OCI-LY1 (cell line): ENCODE measurements around the gene PER2.

Experiments used
- EZH2 ChIP-seq: fragments of 200-600 bp; sonication (generic), shearing (Covaris generic); IDR thresholded peaks from 2 replicates; pipeline ENCODE4 v1.8.0; 2017; ENCODE audit warnings: borderline replicate concordance, mixed run types, mild to moderate bottlenecking, antibody characterized with exemption, low read length, moderate library complexity, mixed read lengths
- TF ChIP-seq, protein P1 (sequence below): fragments of 200-600 bp; sonication (generic), shearing (Covaris generic); IDR thresholded peaks from 2 replicates; pipeline ENCODE4 v1.5.1; 2017; ENCODE audit warnings: mild to moderate bottlenecking, antibody characterized with exemption, low read length, moderate library complexity, mixed read lengths

DNA sequence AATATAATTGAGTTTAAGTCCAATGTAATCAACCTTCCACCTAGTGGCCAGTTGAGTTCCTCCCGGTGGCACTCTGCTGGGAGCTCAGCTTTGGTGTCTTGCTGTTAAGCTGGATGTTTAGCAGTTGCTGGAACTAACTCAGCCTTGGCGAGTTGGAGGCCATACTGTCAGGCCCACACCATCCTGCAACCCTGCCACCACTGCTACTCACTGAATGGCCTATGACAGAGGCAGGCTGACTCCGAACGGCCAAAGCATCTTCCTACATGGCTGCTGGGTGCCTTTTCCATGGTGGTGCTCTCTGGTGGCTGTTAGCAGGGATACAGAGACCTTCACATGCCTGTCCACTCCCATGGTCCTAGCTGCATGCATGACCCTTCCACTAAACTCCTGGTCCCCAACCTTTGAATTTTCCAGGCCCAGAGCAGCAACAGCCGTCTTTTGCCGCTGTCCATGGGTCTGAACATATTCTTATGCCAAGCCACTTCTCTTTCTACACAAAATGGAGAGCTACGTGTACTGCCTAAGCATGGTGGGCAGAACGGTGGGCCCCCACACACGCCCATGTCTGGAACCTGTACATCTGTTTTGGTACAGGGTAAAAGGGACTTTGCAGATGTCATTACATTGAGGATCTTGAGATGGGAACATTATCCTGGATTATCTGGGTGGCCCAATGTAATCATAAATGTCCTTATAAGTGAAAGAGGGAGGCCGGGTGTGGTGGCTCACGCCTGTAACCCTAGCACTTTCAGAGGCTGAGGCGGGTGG lies 16.9 kb upstream of the PER2 start:
- TF ChIP-seq, protein P1, sequence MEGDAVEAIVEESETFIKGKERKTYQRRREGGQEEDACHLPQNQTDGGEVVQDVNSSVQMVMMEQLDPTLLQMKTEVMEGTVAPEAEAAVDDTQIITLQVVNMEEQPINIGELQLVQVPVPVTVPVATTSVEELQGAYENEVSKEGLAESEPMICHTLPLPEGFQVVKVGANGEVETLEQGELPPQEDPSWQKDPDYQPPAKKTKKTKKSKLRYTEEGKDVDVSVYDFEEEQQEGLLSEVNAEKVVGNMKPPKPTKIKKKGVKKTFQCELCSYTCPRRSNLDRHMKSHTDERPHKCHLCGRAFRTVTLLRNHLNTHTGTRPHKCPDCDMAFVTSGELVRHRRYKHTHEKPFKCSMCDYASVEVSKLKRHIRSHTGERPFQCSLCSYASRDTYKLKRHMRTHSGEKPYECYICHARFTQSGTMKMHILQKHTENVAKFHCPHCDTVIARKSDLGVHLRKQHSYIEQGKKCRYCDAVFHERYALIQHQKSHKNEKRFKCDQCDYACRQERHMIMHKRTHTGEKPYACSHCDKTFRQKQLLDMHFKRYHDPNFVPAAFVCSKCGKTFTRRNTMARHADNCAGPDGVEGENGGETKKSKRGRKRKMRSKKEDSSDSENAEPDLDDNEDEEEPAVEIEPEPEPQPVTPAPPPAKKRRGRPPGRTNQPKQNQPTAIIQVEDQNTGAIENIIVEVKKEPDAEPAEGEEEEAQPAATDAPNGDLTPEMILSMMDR, result peak; percentile 43
- TF ChIP-seq EZH2, result no peak
